CD4-positive, alpha-beta T cell (primary cell): ENCODE measurements around the gene TMEM204. TPM values are rescaled to one million over a fixed set of nuclear protein-coding genes. Genes with fewer than 3 reads are reported as not detected.

Experiments
- ATAC-seq: fragments of 200-7000 bp; cut with Tn5 transposase; one replicate; pipeline ENCODE4 v1.10.0; 2022; ENCODE audit warnings: mild to moderate bottlenecking; ENCODE audit not compliant: poor library complexity
- CTCF ChIA-PET: fragments of 350-600 bp; sonication (Branson Sonifier 250); formaldehyde crosslinking; loops from one replicate; lab custom pipeline; 2021; ENCODE audit warnings: antibody characterized with exemption, inconsistent platforms; lab: Charles Lee
- POLR2A ChIA-PET: fragments of 350-600 bp; sonication (Branson Sonifier 250); formaldehyde crosslinking; loops from one replicate; lab custom pipeline; 2021; ENCODE audit warnings: antibody characterized with exemption, inconsistent platforms; lab: Charles Lee
- DNase-seq, 14 experiments: peaks; one replicate each; pipeline ENCODE4 v3.0.0-alpha.2; 2013 to 2020; ENCODE audit warnings: mixed read lengths in 2 of 14
- H3K27ac ChIP-seq, 2 donors: one replicate each; pipeline versions ENCODE4 v1.5.1 to v1.7.0; 2013; ENCODE audit warnings: low read length in 2 of 2, low read depth in 1 of 2, mild to moderate bottlenecking in 1 of 2
- H3K27me3 ChIP-seq, 2 experiments: 1 replicate in 1 of 2; 2 replicates in 1 of 2; pipeline versions ENCODE4 v1.6.1 to v1.7.0; 2013; ENCODE audit warnings: low read length in 2 of 2, control low read depth in 1 of 2, mild to moderate bottlenecking in 1 of 2, moderate library complexity in 1 of 2; ENCODE audit not compliant: insufficient read depth in 2 of 2, control insufficient read depth in 1 of 2
- H3K36me3 ChIP-seq: one replicate; pipeline ENCODE4 v1.6.1; 2013; ENCODE audit warnings: low read length, control low read depth; ENCODE audit not compliant: insufficient read depth
- H3K4me1 ChIP-seq: one replicate; pipeline ENCODE4 v1.6.1; 2013; ENCODE audit warnings: low read length, control low read depth; ENCODE audit not compliant: insufficient read depth
- H3K4me3 ChIP-seq: one replicate; pipeline ENCODE4 v1.5.1; 2013; ENCODE audit warnings: mild to moderate bottlenecking, low read length, moderate library complexity
- H3K9me3 ChIP-seq, 2 experiments: 1 replicate in 1 of 2; 2 replicates in 1 of 2; pipeline versions ENCODE4 v1.6.1 to v1.7.0; 2013; ENCODE audit warnings: low read length in 2 of 2, mild to moderate bottlenecking in 2 of 2, control low read depth in 1 of 2, moderate library complexity in 1 of 2; ENCODE audit not compliant: control insufficient read depth in 1 of 2, insufficient read depth in 1 of 2
- H3K27ac Mint-ChIP-seq: one replicate; pipeline ENCODE4 v1.8.0; 2020; ENCODE audit warnings: mixed read lengths
- H3K27me3 Mint-ChIP-seq: one replicate; pipeline ENCODE4 v1.8.0; 2021; ENCODE audit warnings: mixed read lengths
- H3K36me3 Mint-ChIP-seq: one replicate; pipeline ENCODE4 v1.8.0; 2021; ENCODE audit warnings: low read depth, mixed read lengths
- H3K4me1 Mint-ChIP-seq: one replicate; pipeline ENCODE4 v1.8.0; 2021; ENCODE audit warnings: low read depth, mixed read lengths
- H3K4me3 Mint-ChIP-seq: one replicate; pipeline ENCODE4 v1.8.0; 2020; ENCODE audit warnings: mild to moderate bottlenecking, mixed read lengths
- H3K9me3 Mint-ChIP-seq: one replicate; pipeline ENCODE4 v1.8.0; 2020; ENCODE audit warnings: mixed read lengths
- CTCF ChIP-seq: fragments of 200-600 bp; IDR thresholded peaks from one replicate; pipeline ENCODE4 v1.8.0; 2022; ENCODE audit warnings: antibody characterized with exemption, mild to moderate bottlenecking
- intact Hi-C, 2 experiments: fragments of 100-400 bp; cut with DNase I in 1 of 2; cut with micrococcal nuclease in 1 of 2; formaldehyde crosslinking; loops; one replicate each; pipeline versions ENCODE4 v1.15.1 to v1.9.0; 2023 to 2025; cut with DNase I, micrococcal nuclease
- total RNA-seq, 174 experiments: library from RNA in 2 of 174; stranded (reverse) in 2 of 174; gene quantifications; one replicate each; pipeline ENCODE4 v1.2.3 and lab custom pipeline; 2021 to 2026

Gene TMEM204
- total RNA-seq, 2 experiments from 2014 or later, result 20.5 to 22.1 TPM

- no peak for TF ChIP-seq CTCF
- DNase-seq (no peak), ATAC-seq (no peak)
- Mint-ChIP-seq H3K36me3 (peaks cover 5% of the 10 kb centered on the region), H3K4me3 (no peak overlapping the region), H3K27me3 (no peaks in the 10 kb centered on the region), H3K9me3 (no peaks in the 10 kb centered on the region), H3K4me1 (peaks cover 10% of the 10 kb centered on the region), H3K27ac (no peak overlapping the region)
- ChIA-PET POLR2A (interaction anchor here (0.9 kb wide), 1 partner anchor 69 kb away, joined by 4 read pairs; the partner anchor contains the start of gene UQCC4), CTCF (no interaction called here)
- H3K4me1 ChIP-seq, result peaks cover 17% of the 10 kb centered on the region
- no peaks in the 10 kb centered on the region for H3K27me3 ChIP-seq
- intact Hi-C loops, result no loop called here
- H3K36me3 ChIP-seq, result no peaks in the 10 kb centered on the region
- no peak overlapping the region for H3K4me3 ChIP-seq
- H3K9me3 ChIP-seq, result peaks cover 0 to 7% of the 10 kb centered on the region in 2 experiments
- H3K27ac ChIP-seq, result no peak overlapping the region
Observed at GRCh38 chr16:1489077-1489476, 44.4 kb upstream of the TMEM204 start.

- peak overlapping the region; percentile 62 for H3K27ac Mint-ChIP-seq
- ATAC-seq, result no peak
- no peak overlapping the region for H3K4me3 Mint-ChIP-seq
Observed at GRCh38 chr16:1491327-1491726, 42.1 kb upstream of the TMEM204 start.

More at GRCh38 chr16:1491327-1491726, 42.1 kb upstream of the TMEM204 start:
- H3K9me3 ChIP-seq, result peaks cover 0 to 3% of the 10 kb centered on the region in 2 experiments
- Mint-ChIP-seq H3K27me3 (no peaks in the 10 kb centered on the region), H3K4me1 (peaks cover 10% of the 10 kb centered on the region), H3K9me3 (no peaks in the 10 kb centered on the region), H3K36me3 (peaks cover 5% of the 10 kb centered on the region)
- no peak overlapping the region for H3K4me3 ChIP-seq
- TF ChIP-seq CTCF, result no peak
- no peak for DNase-seq
- CTCF ChIA-PET, result no interaction called here
- peaks cover 9% of the 10 kb centered on the region for H3K36me3 ChIP-seq
- no peak overlapping the region for H3K27ac ChIP-seq
- POLR2A ChIA-PET, result interaction anchor here (0.7 kb wide), 1 partner anchor 182 kb away, joined by 3 read pairs; the partner anchor contains the start of gene UBE2I
- no peaks in the 10 kb centered on the region for H3K27me3 ChIP-seq
- intact Hi-C loops, result loop anchor here (5.0 kb wide), 4 partner anchors 36 to 184 kb away; partner anchors contain the start of genes UBE2I (in 1 of the 2) and UQCC4 (in 1 of the 2)
- H3K4me1 ChIP-seq, result peaks cover 27% of the 10 kb centered on the region
